ENCODE results near the gene CUX1.
"Not testable (repeated sequence)": the region's sequence is repeated elsewhere in the genome, so short reads cannot be mapped to it uniquely, and the experiment has no call there.

The CUX1 gene

GRCh38 chr7:102297487-102298218 is 480.2 kb downstream of the CUX1 start:
- no peak for DNase-seq

- DNase-seq = no peak
Observed at GRCh38 chr7:102300643-102301221, 483.3 kb downstream of the CUX1 start.

GRCh38 chr7:102301367-102301766 is 483.9 kb downstream of the CUX1 start:
- DNase-seq = not testable (repeated sequence)

- DNase-seq = no peak
Observed at GRCh38 chr7:102302025-102302424, 484.6 kb downstream of the CUX1 start.

- peak; percentile 87 for DNase-seq
Observed at GRCh38 chr7:102303669-102304422, 486.4 kb downstream of the CUX1 start.

- peak; percentile 71 for DNase-seq
Observed at GRCh38 chr7:102304668-102305067, 487.2 kb downstream of the CUX1 start.

- DNase-seq = no peak
Observed at GRCh38 chr7:102305414-102306268, 488.2 kb downstream of the CUX1 start.

- DNase-seq = peak; percentile 67
Observed at GRCh38 chr7:102306916-102307677, 489.7 kb downstream of the CUX1 start.

- no peak for DNase-seq
Observed at GRCh38 chr7:102310414-102310815, 493.0 kb downstream of the CUX1 start.

GRCh38 chr7:102312317-102312716 is 494.9 kb downstream of the CUX1 start:
- DNase-seq = no peak

GRCh38 chr7:102313997-102314780 is 496.8 kb downstream of the CUX1 start:
- DNase-seq = no peak

GRCh38 chr7:102317231-102318059 is 500.0 kb downstream of the CUX1 start:
- DNase-seq = no peak

- no peak for DNase-seq
Observed at GRCh38 chr7:102318482-102318971, 501.1 kb downstream of the CUX1 start.

- DNase-seq = no peak
Observed at GRCh38 chr7:102319671-102320070, 502.2 kb downstream of the CUX1 start.

GRCh38 chr7:102320181-102320580 is 502.8 kb downstream of the CUX1 start:
- DNase-seq = no peak

GRCh38 chr7:102320601-102321350 is 503.4 kb downstream of the CUX1 start:
- DNase-seq = no peak

GRCh38 chr7:102321351-102322201 is 504.1 kb downstream of the CUX1 start:
- DNase-seq = peak; percentile 52

GRCh38 chr7:102322202-102322715 is 504.8 kb downstream of the CUX1 start:
- no peak for DNase-seq

Measured in femur (tissue), 1 donor.